HCT116 (cell line): ENCODE results near the gene TMEM98.

Source experiments
- CEBPB ChIP-seq: IDR thresholded peaks from 2 replicates; pipeline ENCODE4 v1.6.1; 2012; ENCODE audit warnings: low read depth
- EZH2 ChIP-seq: fragments of 200-600 bp; sonication (generic); IDR thresholded peaks from 2 replicates; pipeline ENCODE4 v1.6.1; 2017; ENCODE audit warnings: antibody characterized with exemption, mixed run types
- EZH2phosphoT487 ChIP-seq: fragments of 200-600 bp; IDR thresholded peaks from 2 replicates; pipeline ENCODE4 v1.6.1; 2018; ENCODE audit warnings: antibody characterized with exemption, borderline replicate concordance
- POLR2A ChIP-seq: IDR thresholded peaks from 2 replicates; pipeline ENCODE4 v1.7.0; 2011; ENCODE audit warnings: borderline replicate concordance; ENCODE audit not compliant: insufficient read depth, insufficient read length; ENCODE audit errors: extremely low read depth
- REST ChIP-seq: IDR thresholded peaks from 2 replicates; pipeline ENCODE4 v1.6.1; 2012; ENCODE audit warnings: low read depth
- SIN3A ChIP-seq: IDR thresholded peaks from 2 replicates; pipeline ENCODE4 v1.6.1; 2012; ENCODE audit warnings: low read depth
- TCF7L2 ChIP-seq: IDR thresholded peaks from 2 replicates; pipeline ENCODE4 v1.7.0; 2011; ENCODE audit warnings: borderline replicate concordance, inconsistent platforms; ENCODE audit not compliant: insufficient read depth, insufficient read length; ENCODE audit errors: extremely low read depth
- YY1 ChIP-seq: IDR thresholded peaks from 2 replicates; pipeline ENCODE4 v1.6.1; 2011; ENCODE audit warnings: low read length, low read depth, moderate library complexity, mild to moderate bottlenecking; ENCODE audit not compliant: insufficient replicate concordance; ENCODE audit errors: extremely low read depth
- ZFX ChIP-seq: fragments of 450-650 bp; IDR thresholded peaks from 2 replicates; pipeline ENCODE4 v1.6.1; 2017
- ZNF274 ChIP-seq: fragments of 200-500 bp; sonication (Bioruptor generic); IDR thresholded peaks from 2 replicates; pipeline ENCODE4 v1.6.1; 2014; ENCODE audit warnings: mild to moderate bottlenecking, low read depth, low read length, inconsistent platforms
- TF ChIP-seq, protein P1 (sequence below), 3 experiments: fragments of 200-600 bp in 1 of 3; sonication (generic) in 1 of 3; IDR thresholded peaks in 2 of 3; conservative IDR thresholded peaks in 1 of 3; 2 replicates each; pipeline ENCODE4 v1.5.1; 2012 to 2017; ENCODE audit warnings: low read depth in 2 of 3, low read length in 2 of 3, antibody characterized with exemption in 1 of 3, borderline replicate concordance in 1 of 3, control low read depth in 1 of 3, mild to moderate bottlenecking in 1 of 3, mixed read lengths in 1 of 3, mixed run types in 1 of 3, moderate library complexity in 1 of 3; ENCODE audit not compliant: insufficient read depth in 1 of 3
- TF ChIP-seq, protein P2 (sequence below): IDR thresholded peaks from 2 replicates; pipeline ENCODE4 v1.6.1; 2012

DNA sequence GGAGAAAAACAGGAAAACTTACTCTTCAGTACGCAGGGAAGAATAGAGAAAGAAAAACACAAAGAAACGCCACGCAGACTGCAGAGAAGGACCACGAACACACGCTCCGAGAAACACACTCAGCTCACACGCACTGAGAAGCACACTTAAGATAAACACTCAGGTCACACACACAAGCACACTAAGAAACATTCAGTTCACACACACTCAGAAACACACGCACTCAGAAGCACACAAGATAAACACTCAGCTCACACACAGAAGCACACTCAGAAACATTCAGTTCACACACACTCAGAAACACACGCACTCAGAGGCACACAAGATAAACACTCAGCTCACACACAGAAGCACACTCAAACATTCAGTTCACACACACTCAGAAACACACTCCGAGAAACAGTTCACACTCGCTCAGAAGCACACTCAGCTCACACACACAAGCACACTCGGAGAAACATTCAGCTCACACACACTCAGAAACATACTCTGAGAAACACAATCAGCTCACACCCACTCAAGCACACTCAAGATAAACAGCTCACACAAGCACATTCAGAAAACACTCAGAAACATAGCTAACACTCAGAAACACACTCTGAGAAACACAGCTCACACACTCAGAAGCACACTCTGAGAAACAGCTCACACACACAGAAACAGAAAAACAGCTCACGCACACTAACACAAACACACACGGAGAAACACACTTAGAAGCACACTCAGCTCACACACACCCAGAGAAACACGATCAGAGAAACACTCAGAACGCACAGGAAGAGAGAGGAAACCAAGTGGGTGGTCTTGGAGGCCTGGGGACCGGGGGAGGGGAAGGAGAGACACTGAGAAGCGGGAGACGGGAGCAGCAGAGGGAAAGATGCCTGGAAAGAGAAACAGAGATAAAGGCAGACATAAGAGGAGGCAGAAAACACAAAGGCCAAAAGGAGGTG lies 908 bp downstream of the TMEM98 start:
- TF ChIP-seq, protein P1, sequence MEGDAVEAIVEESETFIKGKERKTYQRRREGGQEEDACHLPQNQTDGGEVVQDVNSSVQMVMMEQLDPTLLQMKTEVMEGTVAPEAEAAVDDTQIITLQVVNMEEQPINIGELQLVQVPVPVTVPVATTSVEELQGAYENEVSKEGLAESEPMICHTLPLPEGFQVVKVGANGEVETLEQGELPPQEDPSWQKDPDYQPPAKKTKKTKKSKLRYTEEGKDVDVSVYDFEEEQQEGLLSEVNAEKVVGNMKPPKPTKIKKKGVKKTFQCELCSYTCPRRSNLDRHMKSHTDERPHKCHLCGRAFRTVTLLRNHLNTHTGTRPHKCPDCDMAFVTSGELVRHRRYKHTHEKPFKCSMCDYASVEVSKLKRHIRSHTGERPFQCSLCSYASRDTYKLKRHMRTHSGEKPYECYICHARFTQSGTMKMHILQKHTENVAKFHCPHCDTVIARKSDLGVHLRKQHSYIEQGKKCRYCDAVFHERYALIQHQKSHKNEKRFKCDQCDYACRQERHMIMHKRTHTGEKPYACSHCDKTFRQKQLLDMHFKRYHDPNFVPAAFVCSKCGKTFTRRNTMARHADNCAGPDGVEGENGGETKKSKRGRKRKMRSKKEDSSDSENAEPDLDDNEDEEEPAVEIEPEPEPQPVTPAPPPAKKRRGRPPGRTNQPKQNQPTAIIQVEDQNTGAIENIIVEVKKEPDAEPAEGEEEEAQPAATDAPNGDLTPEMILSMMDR (IDR thresholded peaks at IDR 0.05 in 2 of 3, conservative IDR thresholded peaks at IDR 0.05 in 1 of 3; ENCODE audit: borderline replicate concordance in 1 of 3, insufficient read depth in 1 of 3, low read depth in 2 of 3, low read length in 2 of 3) = no peak
- no peak for TF ChIP-seq POLR2A
- no peak for TF ChIP-seq ZNF274
- TF ChIP-seq REST = no peak
- TF ChIP-seq TCF7L2 = no peak
- TF ChIP-seq, protein P2, sequence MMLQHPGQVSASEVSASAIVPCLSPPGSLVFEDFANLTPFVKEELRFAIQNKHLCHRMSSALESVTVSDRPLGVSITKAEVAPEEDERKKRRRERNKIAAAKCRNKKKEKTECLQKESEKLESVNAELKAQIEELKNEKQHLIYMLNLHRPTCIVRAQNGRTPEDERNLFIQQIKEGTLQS = no peak
- no peak for TF ChIP-seq YY1
- no peak for TF ChIP-seq SIN3A
- TF ChIP-seq EZH2 = no peak
- TF ChIP-seq EZH2phosphoT487 = no peak
- no peak for TF ChIP-seq ZFX
- TF ChIP-seq CEBPB = no peak
